Hematopoietic multipotent progenitor cell treated with erythropoietin and hydrocortisone succinate and interleukin-3 and kit ligand, for 15 days (in vitro differentiated cells): Measurements from ENCODE around the gene TLR5.

Source experiments
- DNase-seq: peaks from one replicate; pipeline ENCODE4 v3.0.0-alpha.2; 2015; ENCODE audit warnings: low spot score

The TLR5 gene

GRCh38 chr1:223109581-223110026 lies 33.4 kb downstream of the TLR5 start:
- no peak for DNase-seq

- DNase-seq = no peak
These were observed 36.2 kb downstream of the TLR5 start for GRCh38 chr1:223106856-223107255.

- DNase-seq = no peak
These were observed 37.5 kb downstream of the TLR5 start for GRCh38 chr1:223105568-223105967.

GRCh38 chr1:223102797-223103533 lies 40.1 kb downstream of the TLR5 start:
- DNase-seq = no peak

- no peak for DNase-seq
These were observed 45.3 kb downstream of the TLR5 start for GRCh38 chr1:223097713-223098112.

GRCh38 chr1:223095870-223096269 lies 47.2 kb downstream of the TLR5 start:
- no peak for DNase-seq

- DNase-seq = no peak
These were observed 51.2 kb downstream of the TLR5 start for GRCh38 chr1:223091896-223092295.

GRCh38 chr1:223089250-223089649 lies 53.8 kb downstream of the TLR5 start:
- no peak for DNase-seq

GRCh38 chr1:223088713-223089240 lies 54.3 kb downstream of the TLR5 start:
- no peak for DNase-seq

GRCh38 chr1:223087291-223088255 lies 55.5 kb downstream of the TLR5 start:
- DNase-seq = no peak

GRCh38 chr1:223084464-223084866 lies 58.6 kb downstream of the TLR5 start:
- DNase-seq = no peak

- no peak for DNase-seq
These were observed 59.2 kb downstream of the TLR5 start for GRCh38 chr1:223083831-223084230.

- DNase-seq = no peak
These were observed 60.1 kb downstream of the TLR5 start for GRCh38 chr1:223082914-223083313.

GRCh38 chr1:223081181-223081994 lies 61.7 kb downstream of the TLR5 start:
- peak; percentile 44 for DNase-seq

- DNase-seq = no peak
These were observed 63.5 kb downstream of the TLR5 start for GRCh38 chr1:223079498-223079897.

- no peak for DNase-seq
These were observed 65.7 kb downstream of the TLR5 start for GRCh38 chr1:223077247-223077833.

- DNase-seq = no peak
These were observed 66.7 kb downstream of the TLR5 start for GRCh38 chr1:223076362-223076761.

GRCh38 chr1:223075834-223076233 lies 67.2 kb downstream of the TLR5 start:
- no peak for DNase-seq

- no peak for DNase-seq
These were observed 68.4 kb downstream of the TLR5 start for GRCh38 chr1:223074445-223075300.

GRCh38 chr1:223068900-223069665 lies 74.0 kb downstream of the TLR5 start:
- DNase-seq = no peak
